ENCODE measurements around the gene TSPAN33.

DNA sequence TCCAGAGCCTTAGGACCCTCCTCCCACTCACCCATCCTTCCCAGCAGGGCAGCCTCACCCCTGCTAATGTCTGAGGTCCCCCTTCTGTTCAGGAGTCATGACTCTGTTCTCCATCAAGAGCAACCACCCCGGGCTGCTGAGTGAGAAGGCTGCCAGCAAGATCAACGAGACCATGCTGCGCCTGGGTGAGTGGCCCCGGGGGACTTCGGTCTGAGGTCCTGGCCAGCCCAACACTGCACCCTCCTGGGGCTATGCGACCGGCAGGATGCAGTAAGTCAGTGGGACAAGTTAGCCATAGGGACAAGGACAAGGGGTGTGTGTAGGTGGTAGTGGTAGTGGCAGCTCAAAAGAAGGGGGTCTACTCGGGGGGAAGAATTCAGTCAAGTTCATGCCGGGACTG lies 64.2 kb downstream of the TSPAN33 start:
- TF ChIP-seq GATA3 (IDR thresholded peaks at IDR 0.05; ENCODE audit: low read depth, low read length) (no peak), GATA2 (IDR thresholded peaks at IDR 0.05; ENCODE audit: low read depth, low read length) (no peak)

Measured in SH-SY5Y (cell line).